Activated CD4-positive, alpha-beta T cell treated with anti-CD3 and anti-CD28 coated beads, Interleukin-2, Interleukin-4, amounts not matched to agents 100 ng/mL and 50 ng/mL, durations not matched to agents 16 hours and 8 hours (primary cell): ENCODE results near the gene UQCC2.

ENCODE experiments used
- DNase-seq: peaks from one replicate; pipeline ENCODE4 v3.0.0-alpha.2; 2020; ENCODE audit warnings: low spot score

UQCC2 gene

GRCh38 chr6:33690766-33691165 is 20.7 kb downstream of the UQCC2 start:
- no peak for DNase-seq

- DNase-seq, result no peak
Measured at GRCh38 chr6:33689879-33690278, 21.6 kb downstream of the UQCC2 start.

GRCh38 chr6:33689148-33689494 is 22.4 kb downstream of the UQCC2 start:
- DNase-seq, result no peak

GRCh38 chr6:33688451-33689147 is 22.9 kb downstream of the UQCC2 start:
- DNase-seq, result no peak

- no peak for DNase-seq
Measured at GRCh38 chr6:33688006-33688405, 23.5 kb downstream of the UQCC2 start.

GRCh38 chr6:33686981-33687975 is 24.2 kb downstream of the UQCC2 start:
- no peak for DNase-seq

- no peak for DNase-seq
Measured at GRCh38 chr6:33686225-33686924, 25.1 kb downstream of the UQCC2 start.

- no peak for DNase-seq
Measured at GRCh38 chr6:33685411-33686224, 25.9 kb downstream of the UQCC2 start.

- no peak for DNase-seq
Measured at GRCh38 chr6:33684983-33685382, 26.5 kb downstream of the UQCC2 start.

- no peak for DNase-seq
Measured at GRCh38 chr6:33684428-33684896, 27.0 kb downstream of the UQCC2 start.

- DNase-seq, result no peak
Measured at GRCh38 chr6:33683576-33684427, 27.7 kb downstream of the UQCC2 start.

- DNase-seq, result no peak
Measured at GRCh38 chr6:33683051-33683571, 28.4 kb downstream of the UQCC2 start.

- no peak for DNase-seq
Measured at GRCh38 chr6:33682341-33682740, 29.2 kb downstream of the UQCC2 start.

GRCh38 chr6:33679761-33680160 is 31.7 kb downstream of the UQCC2 start:
- no peak for DNase-seq

GRCh38 chr6:33678932-33679490 is 32.5 kb downstream of the UQCC2 start:
- no peak for DNase-seq

- DNase-seq, result no peak
Measured at GRCh38 chr6:33678233-33678931, 33.1 kb downstream of the UQCC2 start.

- no peak for DNase-seq
Measured at GRCh38 chr6:33677689-33678088, 33.8 kb downstream of the UQCC2 start.

GRCh38 chr6:33677143-33677660 is 34.3 kb downstream of the UQCC2 start:
- DNase-seq, result no peak
